ENCODE measurements around the gene KLF17. TPM values are rescaled to one million over a fixed set of nuclear protein-coding genes. Genes with fewer than 3 reads are reported as not detected.

Gene KLF17
- polyA plus RNA-seq, 2 of the 4 experiments (the other 2 are of a cell fraction) = 0.16 to 0.40 TPM

- ATAC-seq (no peak), DNase-seq (ENCODE audit: low read depth in 1 of 2, low spot score in 1 of 2) (no peak), FAIRE-seq (no peak)
- WGBS (ENCODE audit: missing lambda C conversion rate) = 17% methylated on average over 3 of the region's 3 CpGs
- Histone ChIP-seq H3K4me3 (no peak overlapping the region), H3K4me1 (no peaks in the 10 kb centered on the region), H3K27ac (no peak overlapping the region), H3K4me2 (no peak overlapping the region), H3K9me3 (no peaks in the 10 kb centered on the region)
- TF ChIP-seq, protein P1, sequence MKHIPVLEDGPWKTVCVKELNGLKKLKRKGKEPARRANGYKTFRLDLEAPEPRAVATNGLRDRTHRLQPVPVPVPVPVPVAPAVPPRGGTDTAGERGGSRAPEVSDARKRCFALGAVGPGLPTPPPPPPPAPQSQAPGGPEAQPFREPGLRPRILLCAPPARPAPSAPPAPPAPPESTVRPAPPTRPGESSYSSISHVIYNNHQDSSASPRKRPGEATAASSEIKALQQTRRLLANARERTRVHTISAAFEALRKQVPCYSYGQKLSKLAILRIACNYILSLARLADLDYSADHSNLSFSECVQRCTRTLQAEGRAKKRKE (CRISPR knock-in tag; IDR thresholded peaks at IDR 0.05; ENCODE audit: low read depth) = no peak
- TF ChIP-seq FOSB (CRISPR knock-in tag; IDR thresholded peaks at IDR 0.05) (no peak), HDAC2 (IDR thresholded peaks at IDR 0.05) (no peak), NFE2L2 (conservative IDR thresholded peaks at IDR 0.05; ENCODE audit: low read length) (no peak), EHMT2 (IDR thresholded peaks at IDR 0.05; ENCODE audit: low read depth) (no peak)
- ChIA-PET CTCF (interaction anchor here (1.4 kb wide), 1 partner anchor 10 kb away, joined by 5 read pairs; no protein-coding TSS in a partner anchor), POLR2A (no interaction called here)
Observed at GRCh38 chr1:44131411-44131810, 12.8 kb downstream of the KLF17 start.

DNA sequence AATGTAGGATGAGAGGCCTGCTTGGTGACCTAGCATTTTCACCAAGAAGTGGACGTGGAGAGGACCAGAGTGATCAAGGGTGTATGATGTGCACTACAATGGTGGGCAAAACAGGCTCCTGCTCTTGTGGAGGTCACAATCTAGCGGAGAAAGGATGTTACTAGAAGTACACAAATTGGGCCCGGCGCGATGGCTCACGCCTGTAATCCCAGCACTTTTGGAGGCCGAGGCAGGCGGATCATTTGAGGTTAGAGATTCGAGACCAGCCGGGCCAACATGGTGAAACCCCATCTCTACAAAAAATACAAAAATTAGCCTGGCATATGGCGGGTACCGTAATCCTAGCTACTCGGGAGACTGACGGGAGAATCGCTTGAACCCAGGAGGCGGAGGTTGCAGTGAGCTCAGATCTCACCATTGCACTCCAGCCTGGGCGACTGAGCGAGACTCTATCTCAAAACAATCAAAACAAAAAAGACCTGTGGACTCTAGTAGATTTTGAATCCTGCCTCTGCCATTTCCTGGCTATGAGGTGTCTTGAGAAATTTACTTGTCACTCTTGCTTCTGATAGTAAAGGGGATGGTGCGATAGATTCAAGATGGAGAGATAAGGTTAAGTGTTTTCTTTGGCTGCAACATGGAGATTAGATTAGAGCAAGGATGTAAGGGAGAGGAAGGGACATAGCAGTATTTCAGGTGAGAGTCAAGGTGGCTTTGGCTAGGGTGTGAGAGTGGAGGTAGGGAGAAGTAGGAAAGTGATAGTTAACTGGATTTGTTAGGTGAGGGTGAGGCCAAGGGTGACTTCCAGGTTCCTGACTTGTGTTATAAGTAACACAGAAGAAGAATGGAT lies 15.7 kb downstream of the KLF17 start:
- no peaks in the 10 kb centered on the region for H3K4me1 ChIP-seq
- ChIA-PET CTCF (no interaction called here), POLR2A (no interaction called here)
- DNase-seq (ENCODE audit: low read depth in 1 of 2, low spot score in 1 of 2) (no peak), FAIRE-seq (no peak), ATAC-seq (no peak)
- no peak overlapping the region for H3K4me3 ChIP-seq
- 83% methylated on average over 18 of the region's 19 CpGs for WGBS (ENCODE audit: missing lambda C conversion rate)
- TF ChIP-seq PHF8 (IDR thresholded peaks at IDR 0.05; ENCODE audit: borderline replicate concordance, low read depth) (no peak), RFX5 (IDR thresholded peaks at IDR 0.05) (no peak), HOXA7 (CRISPR knock-in tag; IDR thresholded peaks at IDR 0.05) (no peak), CEBPB (IDR thresholded peaks at IDR 0.05) (no peak), JUN (IDR thresholded peaks at IDR 0.05) (no peak), MAZ (IDR thresholded peaks at IDR 0.05; ENCODE audit: borderline replicate concordance, low read depth, low read length) (no peak), HEYL (CRISPR knock-in tag; IDR thresholded peaks at IDR 0.05) (no peak), ZFP36 (IDR thresholded peaks at IDR 0.05; ENCODE audit: borderline replicate concordance, partially characterized antibody) (no peak), NFE2L2 (conservative IDR thresholded peaks at IDR 0.05; ENCODE audit: low read length) (no peak), SMC3 (IDR thresholded peaks at IDR 0.05) (no peak), KDM1A (IDR thresholded peaks at IDR 0.05; ENCODE audit: low read depth) (no peak), MAFK (IDR thresholded peaks at IDR 0.05; ENCODE audit: partially characterized antibody) (no peak), NPAS2 (CRISPR knock-in tag; IDR thresholded peaks at IDR 0.05; ENCODE audit: borderline replicate concordance) (no peak), CHD2 (IDR thresholded peaks at IDR 0.05; ENCODE audit: low read length, partially characterized antibody) (no peak), CBX2 (IDR thresholded peaks at IDR 0.05; ENCODE audit: borderline replicate concordance, low read depth) (no peak), EHF (CRISPR knock-in tag; IDR thresholded peaks at IDR 0.05) (no peak)
- TF ChIP-seq, protein P2, sequence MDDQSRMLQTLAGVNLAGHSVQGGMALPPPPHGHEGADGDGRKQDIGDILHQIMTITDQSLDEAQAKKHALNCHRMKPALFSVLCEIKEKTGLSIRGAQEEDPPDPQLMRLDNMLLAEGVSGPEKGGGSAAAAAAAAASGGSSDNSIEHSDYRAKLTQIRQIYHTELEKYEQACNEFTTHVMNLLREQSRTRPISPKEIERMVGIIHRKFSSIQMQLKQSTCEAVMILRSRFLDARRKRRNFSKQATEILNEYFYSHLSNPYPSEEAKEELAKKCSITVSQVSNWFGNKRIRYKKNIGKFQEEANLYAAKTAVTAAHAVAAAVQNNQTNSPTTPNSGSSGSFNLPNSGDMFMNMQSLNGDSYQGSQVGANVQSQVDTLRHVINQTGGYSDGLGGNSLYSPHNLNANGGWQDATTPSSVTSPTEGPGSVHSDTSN (IDR thresholded peaks at IDR 0.05) = no peak
- TF ChIP-seq, protein P3, sequence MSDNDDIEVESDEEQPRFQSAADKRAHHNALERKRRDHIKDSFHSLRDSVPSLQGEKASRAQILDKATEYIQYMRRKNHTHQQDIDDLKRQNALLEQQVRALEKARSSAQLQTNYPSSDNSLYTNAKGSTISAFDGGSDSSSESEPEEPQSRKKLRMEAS (IDR thresholded peaks at IDR 0.05) = no peak
- TF ChIP-seq, protein P4, sequence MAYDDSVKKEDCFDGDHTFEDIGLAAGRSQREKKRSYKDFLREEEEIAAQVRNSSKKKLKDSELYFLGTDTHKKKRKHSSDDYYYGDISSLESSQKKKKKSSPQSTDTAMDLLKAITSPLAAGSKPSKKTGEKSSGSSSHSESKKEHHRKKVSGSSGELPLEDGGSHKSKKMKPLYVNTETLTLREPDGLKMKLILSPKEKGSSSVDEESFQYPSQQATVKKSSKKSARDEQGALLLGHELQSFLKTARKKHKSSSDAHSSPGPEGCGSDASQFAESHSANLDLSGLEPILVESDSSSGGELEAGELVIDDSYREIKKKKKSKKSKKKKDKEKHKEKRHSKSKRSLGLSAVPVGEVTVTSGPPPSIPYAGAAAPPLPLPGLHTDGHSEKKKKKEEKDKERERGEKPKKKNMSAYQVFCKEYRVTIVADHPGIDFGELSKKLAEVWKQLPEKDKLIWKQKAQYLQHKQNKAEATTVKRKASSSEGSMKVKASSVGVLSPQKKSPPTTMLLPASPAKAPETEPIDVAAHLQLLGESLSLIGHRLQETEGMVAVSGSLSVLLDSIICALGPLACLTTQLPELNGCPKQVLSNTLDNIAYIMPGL (CRISPR knock-in tag; IDR thresholded peaks at IDR 0.05; ENCODE audit: borderline replicate concordance) = no peak
- TF ChIP-seq, protein P5, sequence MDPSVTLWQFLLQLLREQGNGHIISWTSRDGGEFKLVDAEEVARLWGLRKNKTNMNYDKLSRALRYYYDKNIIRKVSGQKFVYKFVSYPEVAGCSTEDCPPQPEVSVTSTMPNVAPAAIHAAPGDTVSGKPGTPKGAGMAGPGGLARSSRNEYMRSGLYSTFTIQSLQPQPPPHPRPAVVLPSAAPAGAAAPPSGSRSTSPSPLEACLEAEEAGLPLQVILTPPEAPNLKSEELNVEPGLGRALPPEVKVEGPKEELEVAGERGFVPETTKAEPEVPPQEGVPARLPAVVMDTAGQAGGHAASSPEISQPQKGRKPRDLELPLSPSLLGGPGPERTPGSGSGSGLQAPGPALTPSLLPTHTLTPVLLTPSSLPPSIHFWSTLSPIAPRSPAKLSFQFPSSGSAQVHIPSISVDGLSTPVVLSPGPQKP (IDR thresholded peaks at IDR 0.05; ENCODE audit: low read depth, low read length) = no peak
- no peak overlapping the region for H3K27ac ChIP-seq
- no peak overlapping the region for H3K4me2 ChIP-seq
- no peaks in the 10 kb centered on the region for H3K9me3 ChIP-seq

Data from A549 (cell line).